Pancreas (tissue), 10 donors: ENCODE data around the gene TMEM176B. TPM values are rescaled to one million over a fixed set of nuclear protein-coding genes. Genes with fewer than 3 reads are reported as not detected.
"Not testable (repeated sequence)": the region's sequence is repeated elsewhere in the genome, so short reads cannot be mapped to it uniquely, and the experiment has no call there.

Source experiments
- ATAC-seq, 4 donors: fragments of 200-7000 bp; cut with Tn5 transposase; one replicate each; pipeline versions ENCODE4 v1.8.0 to v1.9.1; 2020; ENCODE audit warnings: mild to moderate bottlenecking in 4 of 4, moderate library complexity in 4 of 4
- DNase-seq, 6 donors: peaks; one replicate each; pipeline ENCODE4 v3.0.0-alpha.2; 2020
- FAIRE-seq: peaks from 2 replicates; lab custom pipeline; 2012; peaks lifted over from hg19 to GRCh38; lab: Jason Lieb, UNC
- H3K27ac ChIP-seq, 4 donors: fragments of 200-600 bp; sonication (generic); 1 replicate in 3 of 4; 2 replicates in 1 of 4; pipeline versions ENCODE4 v1.5.0 to v1.8.0; 2020
- H3K27me3 ChIP-seq, 4 donors: fragments of 200-600 bp; one replicate each; pipeline ENCODE4 v1.8.0; 2021
- H3K36me3 ChIP-seq, 3 donors: fragments of 200-600 bp; sonication (generic) in 1 of 3; one replicate each; pipeline versions ENCODE4 v1.5.0 to v1.8.0; 2020 to 2021
- H3K4me1 ChIP-seq, 3 donors: fragments of 200-600 bp; one replicate each; pipeline ENCODE4 v1.8.0; 2021
- H3K4me3 ChIP-seq, 4 donors: fragments of 200-600 bp; sonication (generic) in 2 of 4; one replicate each; pipeline versions ENCODE4 v1.5.0 to v1.8.0; 2020 to 2021
- H3K9me3 ChIP-seq, 4 donors: fragments of 200-600 bp; one replicate each; pipeline ENCODE4 v1.8.0; 2021
- WGBS, 2 donors: extraction: QIAGEN DNeasy Blood & Tissue Kit; methylation state at CpG; one replicate each; pipeline ENCODE4 v1.1.7; 2013; 5-methylcytosine and 5-hydroxymethylcytosine counted together
- intact Hi-C, 3 donors: fragments of 100-400 bp; cut with DNase I; formaldehyde crosslinking; loops; one replicate each; pipeline versions ENCODE4 v1.11.1 to v1.14.2; 2022
- polyA plus RNA-seq, 2 donors: library from polyadenylated mRNA; stranded (reverse); fragments of 200-250 nt; gene quantifications; one replicate each; pipeline ENCODE4 v1.2.3, GENCODE V29; 2013
- total RNA-seq, 6 donors: library from RNA; stranded (reverse); fragmentation: NEBNext Ultra II Directional in 4 of 6; extraction: Animal tissue kit (Norgen Biotek cat#: 25700) in 4 of 6; gene quantifications; one replicate each; pipeline versions ENCODE4 v1.2.1 to v1.2.4, GENCODE V29; 2021 to 2023
- TF ChIP-seq, protein P1 (sequence below), 4 donors: fragments of 200-600 bp; sonication (generic) in 3 of 4; IDR thresholded peaks; one replicate each; pipeline versions ENCODE4 v1.5.0 to v1.8.0; 2021; ENCODE audit warnings: antibody characterized with exemption in 4 of 4
- donor health status: healthy with polysubstance abuse.
- donor health status: DM: no; HTN: no; CAD: no; lungs with moderate emphysema.
- donor health status: DM: no; HTN: no; CAD: no.
- donor health status: control.
- donor health status: control.
- donor health status: Bipolar disorder and iron deficiency.
- donor health status: DM: yes; HTN: yes; CAD: no.
- donor health status: DM: no; HTN: no; CAD: no.
- donor health status: DM: no; HTN: no; CAD: no.
- donor health status: DM: yes; HTN: yes; CAD: no.

The TMEM176B gene
- total and polyA plus RNA-seq, 8 donors = 16.4 to 83.9 (median 30.5) TPM

DNA sequence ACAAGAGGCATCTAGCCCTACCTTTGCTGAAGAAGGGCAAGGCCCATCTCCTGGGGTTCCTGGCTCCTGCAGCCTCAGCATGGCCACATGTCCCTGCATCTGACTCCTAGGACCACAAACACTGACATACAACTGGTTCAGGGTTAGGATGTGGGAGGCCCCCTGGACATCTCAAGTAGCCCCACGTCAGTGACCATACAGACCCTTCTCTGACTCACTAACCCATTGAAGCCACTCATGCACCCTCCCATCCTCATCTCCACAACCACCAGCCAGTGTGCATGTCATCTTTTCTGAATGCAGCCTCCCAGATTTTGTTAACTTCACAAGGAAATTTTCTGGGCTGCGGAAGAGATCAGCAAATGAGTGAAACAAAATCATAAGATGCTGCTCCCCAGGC is 18.2 kb downstream of the TMEM176B start:
- H3K4me3 ChIP-seq = no peak overlapping the region
- H3K27me3 ChIP-seq = no peaks in the 10 kb centered on the region
- intact Hi-C loops = no loop called here
- H3K36me3 ChIP-seq = no peaks in the 10 kb centered on the region
- no peak for DNase-seq
- no peak for ATAC-seq
- no peak overlapping the region for H3K27ac ChIP-seq
- H3K4me1 ChIP-seq = peaks cover 0 to 16% (median 0%) of the 10 kb centered on the region in 3 donors
- FAIRE-seq = no peak
- TF ChIP-seq, protein P1, sequence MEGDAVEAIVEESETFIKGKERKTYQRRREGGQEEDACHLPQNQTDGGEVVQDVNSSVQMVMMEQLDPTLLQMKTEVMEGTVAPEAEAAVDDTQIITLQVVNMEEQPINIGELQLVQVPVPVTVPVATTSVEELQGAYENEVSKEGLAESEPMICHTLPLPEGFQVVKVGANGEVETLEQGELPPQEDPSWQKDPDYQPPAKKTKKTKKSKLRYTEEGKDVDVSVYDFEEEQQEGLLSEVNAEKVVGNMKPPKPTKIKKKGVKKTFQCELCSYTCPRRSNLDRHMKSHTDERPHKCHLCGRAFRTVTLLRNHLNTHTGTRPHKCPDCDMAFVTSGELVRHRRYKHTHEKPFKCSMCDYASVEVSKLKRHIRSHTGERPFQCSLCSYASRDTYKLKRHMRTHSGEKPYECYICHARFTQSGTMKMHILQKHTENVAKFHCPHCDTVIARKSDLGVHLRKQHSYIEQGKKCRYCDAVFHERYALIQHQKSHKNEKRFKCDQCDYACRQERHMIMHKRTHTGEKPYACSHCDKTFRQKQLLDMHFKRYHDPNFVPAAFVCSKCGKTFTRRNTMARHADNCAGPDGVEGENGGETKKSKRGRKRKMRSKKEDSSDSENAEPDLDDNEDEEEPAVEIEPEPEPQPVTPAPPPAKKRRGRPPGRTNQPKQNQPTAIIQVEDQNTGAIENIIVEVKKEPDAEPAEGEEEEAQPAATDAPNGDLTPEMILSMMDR (IDR thresholded peaks at IDR 0.05) = no peak
- 92 to 95% methylated on average over 2 of the region's 2 CpGs for WGBS, 2 donors
- no peaks in the 10 kb centered on the region for H3K9me3 ChIP-seq

DNA sequence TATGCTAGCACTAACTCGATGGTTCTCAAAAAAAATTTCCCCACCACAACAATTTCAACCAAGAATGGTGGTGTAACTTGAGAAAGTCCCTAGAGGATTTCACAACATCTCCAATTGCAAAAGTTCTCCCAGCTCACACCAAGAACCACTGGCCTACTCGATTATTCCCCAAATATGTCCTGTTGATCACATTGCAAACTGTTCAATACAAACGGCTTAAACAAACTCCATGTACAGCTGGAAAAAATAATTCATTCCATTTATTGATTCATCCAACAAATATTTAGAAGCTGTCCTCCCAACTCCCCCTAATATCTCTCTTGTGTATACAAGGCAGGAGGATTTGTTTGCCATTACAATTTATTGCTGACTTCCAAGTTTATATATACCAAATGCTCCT is 19.1 kb downstream of the TMEM176B start:
- Histone ChIP-seq H3K4me1 (peaks cover 0 to 21% (median 4%) of the 10 kb centered on the region in 3 donors), H3K4me3 (no peak overlapping the region), H3K9me3 (no peaks in the 10 kb centered on the region), H3K36me3 (no peaks in the 10 kb centered on the region), H3K27me3 (no peaks in the 10 kb centered on the region), H3K27ac (peak overlapping the region in 2 of 4 donors; percentile 32 to 33)
- WGBS, 2 donors = 26 to 36% methylated on average over 3 of the region's 3 CpGs
- intact Hi-C loops = no loop called here
- no peak for DNase-seq
- TF ChIP-seq, protein P1 (IDR thresholded peaks at IDR 0.05) = no peak
- peak in 1 of 4 donors; percentile 3 for ATAC-seq
- FAIRE-seq = peak; percentile 41

DNA sequence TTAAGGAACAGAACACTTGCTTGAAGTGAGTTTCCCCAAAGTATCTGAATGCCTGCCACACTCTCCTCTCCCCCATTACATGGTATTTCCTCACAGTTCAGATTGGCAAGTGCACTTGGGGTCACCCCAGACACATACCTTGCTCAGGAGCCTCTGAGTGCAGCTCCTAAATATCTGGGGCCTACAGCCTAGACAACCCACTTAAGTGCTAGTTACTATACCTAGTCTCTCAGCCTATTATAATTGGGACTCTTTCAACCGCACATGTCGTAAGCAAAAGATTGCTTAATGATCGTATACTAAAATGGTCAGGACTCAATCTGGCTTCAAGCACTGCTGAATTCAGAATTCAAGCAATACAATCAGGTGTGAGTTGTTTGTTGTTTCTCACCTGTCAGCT is 19.9 kb downstream of the TMEM176B start:
- Histone ChIP-seq H3K27me3 (no peaks in the 10 kb centered on the region), H3K4me1 (peaks cover 0 to 21% (median 4%) of the 10 kb centered on the region in 3 donors), H3K4me3 (no peak overlapping the region), H3K36me3 (no peaks in the 10 kb centered on the region), H3K9me3 (no peaks in the 10 kb centered on the region), H3K27ac (peak overlapping the region in 2 of 4 donors; percentile 32 to 33)
- no peak for ATAC-seq
- DNase-seq = no peak
- TF ChIP-seq, protein P1 (IDR thresholded peaks at IDR 0.05) = no peak
- FAIRE-seq = no peak
- intact Hi-C loops = no loop called here
- 60 to 63% methylated on average over 3 of the region's 3 CpGs for WGBS, 2 donors

DNA sequence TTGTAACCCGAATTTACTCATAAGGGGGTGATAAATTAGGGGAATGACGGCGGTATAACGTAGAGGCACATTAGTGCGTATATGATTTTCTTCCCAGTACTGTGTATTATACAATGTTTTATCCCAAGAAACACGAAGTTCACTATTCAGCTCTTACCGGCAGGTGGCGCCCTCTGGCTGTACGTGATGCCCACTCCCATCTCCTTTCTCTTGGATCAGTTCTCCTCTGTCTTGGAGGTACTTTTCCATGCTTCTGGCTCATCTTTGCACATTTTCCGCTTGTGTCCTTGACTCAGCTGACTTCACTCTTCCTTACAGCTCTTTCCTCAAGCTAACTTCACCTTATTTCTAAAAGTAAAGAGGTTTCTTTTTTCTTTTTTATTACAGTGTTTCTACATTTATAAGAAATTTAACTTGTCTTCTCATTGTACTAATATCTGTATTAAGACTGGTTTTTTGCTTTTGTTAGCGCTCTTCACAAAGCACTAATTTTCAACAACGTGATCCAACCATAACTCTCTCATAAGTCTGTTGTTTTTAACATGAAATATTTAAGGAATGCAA is 21.3 kb downstream of the TMEM176B start:
- TF ChIP-seq, protein P1 (IDR thresholded peaks at IDR 0.05) = peak; percentile 69 to 79 (median 74)
- ATAC-seq = peak; percentile 84 to 95 (median 94)
- peak; percentile 51 for FAIRE-seq
- no peak overlapping the region for H3K4me3 ChIP-seq
- H3K9me3 ChIP-seq = no peaks in the 10 kb centered on the region
- H3K36me3 ChIP-seq = no peaks in the 10 kb centered on the region
- peak; percentile 63 to 93 (median 78) for DNase-seq
- intact Hi-C loops = no loop called here
- 3 to 4% methylated on average over 12 of the region's 12 CpGs for WGBS, 2 donors
- no peak overlapping the region for H3K27ac ChIP-seq
- no peaks in the 10 kb centered on the region for H3K27me3 ChIP-seq
- H3K4me1 ChIP-seq = peaks cover 0 to 12% (median 4%) of the 10 kb centered on the region in 3 donors

DNA sequence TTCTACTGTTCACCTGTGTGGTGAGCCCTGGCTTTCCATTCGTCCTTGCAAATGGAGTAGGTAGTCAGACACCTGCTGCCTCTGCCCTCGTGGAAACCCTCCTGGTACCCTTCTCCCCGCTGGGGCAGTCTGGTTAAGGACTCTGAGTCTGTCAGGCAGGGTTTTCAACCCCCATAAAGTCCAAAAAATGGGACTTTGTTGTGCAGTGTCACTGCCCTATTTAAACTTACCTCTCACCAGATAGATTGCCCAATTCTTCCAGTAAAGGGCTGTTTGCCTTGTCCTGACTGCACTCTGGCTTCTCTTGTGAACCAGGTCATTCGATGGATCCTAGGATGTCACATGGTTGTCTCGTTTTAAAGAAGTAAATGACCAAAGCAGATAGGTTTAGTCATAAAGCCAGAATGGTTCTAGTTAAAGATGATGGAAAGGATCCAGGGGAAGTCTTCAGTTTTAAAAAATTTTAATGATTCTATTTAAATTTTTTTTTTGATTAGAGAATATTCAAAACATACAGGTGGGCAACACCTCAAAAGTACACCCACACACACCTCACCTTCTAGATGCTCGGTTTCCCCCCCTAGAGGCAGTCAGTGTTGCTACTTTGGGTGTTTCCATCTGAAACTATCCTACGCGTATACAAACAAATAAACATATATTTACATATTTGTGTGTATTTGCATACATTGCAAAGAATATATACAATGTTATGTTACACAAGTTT is 22.0 kb downstream of the TMEM176B start:
- WGBS, 2 donors = 36 to 39% methylated on average over 8 of the region's 8 CpGs
- H3K4me3 ChIP-seq = no peak overlapping the region
- H3K4me1 ChIP-seq = peaks cover 0 to 9% (median 4%) of the 10 kb centered on the region in 3 donors
- no peaks in the 10 kb centered on the region for H3K36me3 ChIP-seq
- no peaks in the 10 kb centered on the region for H3K9me3 ChIP-seq
- DNase-seq = no peak
- no peak overlapping the region for H3K27ac ChIP-seq
- TF ChIP-seq, protein P1 (IDR thresholded peaks at IDR 0.05) = no peak
- peak in 1 of 4 donors; percentile 33 for ATAC-seq
- H3K27me3 ChIP-seq = no peaks in the 10 kb centered on the region
- intact Hi-C loops = no loop called here
- FAIRE-seq = no peak

DNA sequence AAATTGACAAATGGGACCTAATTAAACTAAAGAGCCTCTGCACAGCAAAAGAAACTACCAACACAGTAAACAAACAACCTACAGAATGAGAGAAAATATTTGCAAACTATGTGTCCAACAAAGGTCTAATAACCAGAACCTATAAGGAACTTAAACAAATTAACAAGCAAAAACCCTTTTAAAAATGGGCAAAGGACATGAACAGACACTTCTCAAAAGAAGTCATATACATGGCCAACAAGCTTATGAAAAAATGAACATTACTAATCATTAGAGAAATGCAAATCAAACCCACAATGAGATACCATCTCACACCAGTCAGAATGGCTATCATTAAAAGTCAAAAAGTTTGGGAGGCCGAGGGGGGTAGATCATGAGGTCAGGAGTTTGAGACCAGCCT is 26.0 kb downstream of the TMEM176B start:
- H3K36me3 ChIP-seq, DNase-seq, H3K27me3 ChIP-seq, FAIRE-seq, ATAC-seq, intact Hi-C loops, H3K27ac ChIP-seq, H3K4me3 ChIP-seq, H3K4me1 ChIP-seq, H3K9me3 ChIP-seq: not testable (repeated sequence)
- 80 to 82% methylated on average over 1 of the region's 1 CpG for WGBS, 2 donors
